ENCODE measurements around the gene TSPYL6. TPM values are rescaled to one million over a fixed set of nuclear protein-coding genes. Genes with fewer than 3 reads are reported as not detected.

Gene TSPYL6
- total RNA-seq, 3 donors from 2014 or later, result not detected

DNA sequence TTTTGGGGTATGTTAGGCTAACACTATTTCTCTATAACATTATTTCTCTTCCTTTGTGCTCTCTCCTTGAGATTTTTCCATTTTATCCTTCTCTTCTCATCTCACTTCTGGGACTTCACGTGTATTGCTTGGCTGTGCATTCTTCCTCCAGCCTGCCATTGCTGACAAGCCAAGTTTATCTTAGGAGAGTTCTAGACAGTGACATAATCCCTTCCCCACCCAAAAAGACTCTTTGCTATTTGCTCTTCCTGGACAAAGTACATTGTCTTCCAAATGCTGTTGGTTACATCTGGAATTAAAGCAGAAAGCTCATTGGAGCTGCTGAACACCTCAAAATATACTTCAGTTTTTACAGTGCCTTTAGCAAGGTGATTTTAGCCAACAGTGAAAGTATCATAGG, 8.9 kb downstream of the TSPYL6 start:
- DNase-seq (ENCODE audit: low spot score in 2 of 2), result no peak
- Histone ChIP-seq H3K27ac (no peak overlapping the region), H3K36me3 (no peaks in the 10 kb centered on the region), H3K27me3 (no peaks in the 10 kb centered on the region), H3K4me3 (no peak overlapping the region), H3K4me1 (no peaks in the 10 kb centered on the region), H3K9me3 (no peaks in the 10 kb centered on the region)
- intact Hi-C loops (cut with DNase I; ENCODE audit: low total_unique reads), result no loop called here
- TF ChIP-seq, protein P1, sequence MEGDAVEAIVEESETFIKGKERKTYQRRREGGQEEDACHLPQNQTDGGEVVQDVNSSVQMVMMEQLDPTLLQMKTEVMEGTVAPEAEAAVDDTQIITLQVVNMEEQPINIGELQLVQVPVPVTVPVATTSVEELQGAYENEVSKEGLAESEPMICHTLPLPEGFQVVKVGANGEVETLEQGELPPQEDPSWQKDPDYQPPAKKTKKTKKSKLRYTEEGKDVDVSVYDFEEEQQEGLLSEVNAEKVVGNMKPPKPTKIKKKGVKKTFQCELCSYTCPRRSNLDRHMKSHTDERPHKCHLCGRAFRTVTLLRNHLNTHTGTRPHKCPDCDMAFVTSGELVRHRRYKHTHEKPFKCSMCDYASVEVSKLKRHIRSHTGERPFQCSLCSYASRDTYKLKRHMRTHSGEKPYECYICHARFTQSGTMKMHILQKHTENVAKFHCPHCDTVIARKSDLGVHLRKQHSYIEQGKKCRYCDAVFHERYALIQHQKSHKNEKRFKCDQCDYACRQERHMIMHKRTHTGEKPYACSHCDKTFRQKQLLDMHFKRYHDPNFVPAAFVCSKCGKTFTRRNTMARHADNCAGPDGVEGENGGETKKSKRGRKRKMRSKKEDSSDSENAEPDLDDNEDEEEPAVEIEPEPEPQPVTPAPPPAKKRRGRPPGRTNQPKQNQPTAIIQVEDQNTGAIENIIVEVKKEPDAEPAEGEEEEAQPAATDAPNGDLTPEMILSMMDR (IDR thresholded peaks at IDR 0.05), result no peak
- TF ChIP-seq POLR2A (IDR thresholded peaks at IDR 0.05) (no peak), POLR2AphosphoS5 (IDR thresholded peaks at IDR 0.05) (no peak)

DNA sequence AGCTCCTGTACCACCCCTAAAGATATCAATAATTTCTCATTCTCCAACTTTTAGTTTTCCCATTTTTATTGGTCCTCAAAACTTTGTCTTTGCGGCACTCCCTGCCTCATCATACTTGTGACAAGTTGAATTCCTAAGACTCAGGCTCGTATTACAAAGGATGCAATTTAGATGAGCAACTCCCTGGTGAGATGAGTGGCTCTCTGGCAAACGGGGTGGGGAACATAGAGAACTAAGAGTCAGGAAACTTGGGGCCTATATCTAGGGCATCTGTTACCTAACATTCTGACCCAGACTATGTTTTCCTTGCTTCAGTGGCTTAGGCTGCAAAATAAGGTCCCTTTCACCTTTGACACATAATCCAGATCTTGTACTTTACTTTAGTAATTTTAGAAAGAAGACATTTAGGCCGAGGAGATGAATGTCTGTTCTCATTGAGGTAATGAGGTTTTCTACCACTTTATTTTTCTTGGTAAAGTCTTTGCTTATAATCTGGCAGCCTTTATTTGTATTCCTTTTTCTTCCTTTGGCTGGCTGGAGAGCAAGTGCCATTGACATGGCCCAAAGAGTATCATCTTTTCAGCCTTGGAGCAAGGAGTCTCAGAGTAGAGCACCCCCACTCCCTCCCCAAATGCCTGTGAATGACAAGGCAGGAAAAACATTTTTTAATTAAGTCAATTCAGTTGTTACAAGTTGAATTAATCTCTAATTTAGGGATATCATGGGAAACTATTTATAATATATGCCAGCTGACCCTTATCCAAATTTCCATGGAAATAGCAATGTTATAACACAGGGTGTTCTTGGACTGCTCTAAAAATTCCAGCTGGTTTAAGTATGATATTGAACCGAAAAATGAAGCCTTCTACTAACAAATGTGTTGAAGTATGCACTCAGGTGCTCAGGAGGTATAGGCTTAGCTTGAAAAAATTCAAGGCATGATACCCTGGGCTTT, 15.2 kb downstream of the TSPYL6 start:
- H3K27ac ChIP-seq, result peak overlapping the region; percentile 33
- H3K36me3 ChIP-seq, result no peaks in the 10 kb centered on the region
- H3K4me1 ChIP-seq, result no peaks in the 10 kb centered on the region
- H3K27me3 ChIP-seq, result no peaks in the 10 kb centered on the region
- intact Hi-C loops (cut with DNase I; ENCODE audit: low total_unique reads), result no loop called here
- no peak for DNase-seq (ENCODE audit: low spot score in 2 of 2)
- H3K4me3 ChIP-seq, result no peak overlapping the region
- TF ChIP-seq POLR2A (IDR thresholded peaks at IDR 0.05), result no peak
- TF ChIP-seq POLR2AphosphoS5 (IDR thresholded peaks at IDR 0.05), result no peak
- TF ChIP-seq, protein P1 (IDR thresholded peaks at IDR 0.05), result no peak
- no peaks in the 10 kb centered on the region for H3K9me3 ChIP-seq

DNA sequence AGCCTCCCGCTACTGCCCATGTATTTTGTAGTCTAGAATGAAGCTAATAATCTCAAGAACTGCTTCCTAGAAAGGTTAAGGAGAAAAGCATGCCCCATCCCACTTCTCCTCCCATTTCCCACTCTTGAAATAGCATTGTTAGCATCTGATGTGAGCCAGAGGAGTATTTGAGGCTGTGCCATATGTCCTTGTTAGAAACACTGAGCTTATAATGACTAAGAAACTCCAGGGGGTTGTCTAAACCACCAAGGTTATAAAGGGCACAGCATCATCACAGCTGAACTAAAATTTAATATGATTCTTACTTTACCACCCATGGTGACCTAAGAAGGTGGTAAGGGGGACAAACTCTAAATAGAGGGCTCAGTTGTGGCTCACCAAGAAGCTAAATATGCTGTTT, 16.6 kb downstream of the TSPYL6 start:
- no peaks in the 10 kb centered on the region for H3K36me3 ChIP-seq
- no peak overlapping the region for H3K4me3 ChIP-seq
- TF ChIP-seq, protein P1 (IDR thresholded peaks at IDR 0.05), result no peak
- no peak for TF ChIP-seq POLR2A (IDR thresholded peaks at IDR 0.05)
- TF ChIP-seq POLR2AphosphoS5 (IDR thresholded peaks at IDR 0.05), result no peak
- intact Hi-C loops (cut with DNase I; ENCODE audit: low total_unique reads), result no loop called here
- DNase-seq (ENCODE audit: low spot score in 2 of 2), result no peak
- no peak overlapping the region for H3K27ac ChIP-seq
- H3K27me3 ChIP-seq, result no peaks in the 10 kb centered on the region
- H3K9me3 ChIP-seq, result no peaks in the 10 kb centered on the region
- no peaks in the 10 kb centered on the region for H3K4me1 ChIP-seq

DNA sequence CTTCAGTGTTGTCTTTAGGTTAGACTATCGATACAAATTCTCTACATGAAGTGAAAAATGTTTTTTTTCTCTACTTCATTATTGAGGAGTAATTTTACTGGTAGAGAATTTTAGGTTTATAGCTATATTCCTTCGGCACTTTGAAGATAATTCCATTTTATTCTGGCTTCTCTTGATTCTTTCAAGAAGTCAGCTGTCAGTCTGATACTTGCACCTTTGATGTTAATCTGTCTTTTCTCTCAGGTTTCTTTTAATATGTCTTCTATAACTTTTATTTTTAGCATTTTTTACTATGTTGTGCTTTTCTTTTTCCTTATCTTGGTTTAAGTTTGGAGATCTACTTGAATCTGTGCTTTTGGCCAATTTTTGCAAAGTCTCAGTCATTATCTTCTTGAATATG, 18.6 kb downstream of the TSPYL6 start:
- Histone ChIP-seq H3K9me3 (no peaks in the 10 kb centered on the region), H3K27ac (no peak overlapping the region), H3K4me1 (no peaks in the 10 kb centered on the region), H3K4me3 (no peak overlapping the region), H3K27me3 (no peaks in the 10 kb centered on the region), H3K36me3 (no peaks in the 10 kb centered on the region)
- TF ChIP-seq POLR2AphosphoS5 (IDR thresholded peaks at IDR 0.05) (no peak), POLR2A (IDR thresholded peaks at IDR 0.05) (no peak)
- TF ChIP-seq, protein P1 (IDR thresholded peaks at IDR 0.05), result no peak
- intact Hi-C loops (cut with DNase I; ENCODE audit: low total_unique reads), result no loop called here
- no peak for DNase-seq (ENCODE audit: low spot score in 2 of 2)

Measured in breast epithelium (tissue), 4 donors.